ENCODE results near the gene ZNF341. TPM values are rescaled to one million over a fixed set of nuclear protein-coding genes. Genes with fewer than 3 reads are reported as not detected.

Gene ZNF341
- total and polyA plus RNA-seq, 2 of the 8 experiments (the other 6 are each of a cell fraction or from before 2014, with no cell fraction given) = 5.8 to 6.4 TPM

- WGBS, 2 experiments (ENCODE audit: extremely low coverage in 1 of 2, insufficient coverage in 1 of 2, insufficient read length in 1 of 2, insufficient replicate concordance in 2 of 2, low coverage in 1 of 2, low lambda C conversion rate in 2 of 2, missing lambda C conversion rate in 1 of 2) = 79% methylated on average over 5 of the region's 5 CpGs; no CpG with 5 or more reads in 1 of the 2 experiments
- H2BK20ac ChIP-seq (ENCODE audit: low read length) = no peak overlapping the region
- no peak overlapping the region for H3K56ac ChIP-seq (replicated peaks; ENCODE audit: insufficient read length, low read depth, low read length)
- no peak for FAIRE-seq
- H2AK5ac ChIP-seq (ENCODE audit: low read depth, low read length) = no peak overlapping the region
- H3K4me3 ChIP-seq (ENCODE audit: extremely low read depth in 1 of 4, insufficient read depth in 2 of 4, low read depth in 3 of 4, low read length in 4 of 4) = no peak overlapping the region
- H3K4me1 ChIP-seq (replicated peaks in 1 of 4; ENCODE audit: control insufficient read depth in 3 of 4, insufficient read depth in 4 of 4, low read length in 3 of 4) = peaks cover 3 to 8% (median 6%) of the 10 kb centered on the region in 4 experiments; a peak in 6 of 7 replicates
- no peak overlapping the region for H4K8ac ChIP-seq (ENCODE audit: extremely low read depth, insufficient read depth, low read length)
- no peak overlapping the region for H4K5ac ChIP-seq (ENCODE audit: insufficient read length, low read depth, low read length)
- H3K4ac ChIP-seq (replicated peaks; ENCODE audit: insufficient read length, low read depth, low read length) = no peak overlapping the region
- H3K27me3 ChIP-seq (replicated peaks in 1 of 4; ENCODE audit: control insufficient read depth in 3 of 4, extremely low read depth in 1 of 4, insufficient read depth in 3 of 4, low read length in 3 of 4) = 0 out of 7 replicates have a peak, but pooled peaks cover 0 to under 1% (median 0%) of the 10 kb centered on the region in 4 experiments
- TF ChIP-seq USF2 (IDR thresholded peaks at IDR 0.05; ENCODE audit: low read length) (no peak), HDAC6 (IDR thresholded peaks at IDR 0.05; ENCODE audit: low read depth, low read length) (no peak), TCF12 (IDR thresholded peaks at IDR 0.05; ENCODE audit: low read depth, low read length) (no peak), SP2 (IDR thresholded peaks at IDR 0.05; ENCODE audit: low read length) (no peak), RAD21 (IDR thresholded peaks at IDR 0.05 in 1 of 2, conservative IDR thresholded peaks at IDR 0.05 in 1 of 2; ENCODE audit: low read depth in 2 of 2, low read length in 2 of 2) (no peak), EGR1 (IDR thresholded peaks at IDR 0.05; ENCODE audit: borderline replicate concordance, low read depth, low read length) (no peak), POLR2AphosphoS5 (IDR thresholded peaks at IDR 0.05; ENCODE audit: low read depth, low read length) (no peak), SAP30 (IDR thresholded peaks at IDR 0.05; ENCODE audit: insufficient read depth, insufficient replicate concordance, low read length) (no peak), TBP (IDR thresholded peaks at IDR 0.05; ENCODE audit: low read depth, low read length) (no peak)
- TF ChIP-seq, protein P1, sequence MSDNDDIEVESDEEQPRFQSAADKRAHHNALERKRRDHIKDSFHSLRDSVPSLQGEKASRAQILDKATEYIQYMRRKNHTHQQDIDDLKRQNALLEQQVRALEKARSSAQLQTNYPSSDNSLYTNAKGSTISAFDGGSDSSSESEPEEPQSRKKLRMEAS (IDR thresholded peaks at IDR 0.05) = no peak
- TF ChIP-seq, protein P2, sequence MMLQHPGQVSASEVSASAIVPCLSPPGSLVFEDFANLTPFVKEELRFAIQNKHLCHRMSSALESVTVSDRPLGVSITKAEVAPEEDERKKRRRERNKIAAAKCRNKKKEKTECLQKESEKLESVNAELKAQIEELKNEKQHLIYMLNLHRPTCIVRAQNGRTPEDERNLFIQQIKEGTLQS (IDR thresholded peaks at IDR 0.05; ENCODE audit: insufficient read depth, low read depth, low read length) = no peak
- no peak overlapping the region for H4K91ac ChIP-seq (replicated peaks; ENCODE audit: insufficient read length, low read length)
- ChIA-PET POLR2A (ENCODE audit: partially characterized antibody) (no interaction called here), CTCF (ENCODE audit: partially characterized antibody) (interaction anchor here (1.1 to 1.2 kb wide), 3 partner anchors 15 to 259 kb away, joined by 3 to 4 read pairs (median 3); no protein-coding TSS in a partner anchor)
- H3K79me1 ChIP-seq (ENCODE audit: low read depth, low read length) = peaks cover 18% of the 10 kb centered on the region
- no peak overlapping the region for H3K23ac ChIP-seq (ENCODE audit: insufficient read length)
- no peak overlapping the region for H2BK120ac ChIP-seq (replicated peaks; ENCODE audit: low read depth, low read length)
- H2BK15ac ChIP-seq (ENCODE audit: low read length) = no peak overlapping the region
- H3K9me3 ChIP-seq (ENCODE audit: insufficient read depth in 2 of 2, low read depth in 1 of 2, low read length in 1 of 2) = no peaks in the 10 kb centered on the region
- peaks cover 17 to 38% of the 10 kb centered on the region in 2 experiments for H3K79me2 ChIP-seq (ENCODE audit: control insufficient read depth in 1 of 2, insufficient read depth in 2 of 2, low read length in 2 of 2)
- no peak overlapping the region for H3K14ac ChIP-seq (ENCODE audit: insufficient read length)
- no peak overlapping the region for H3K18ac ChIP-seq (ENCODE audit: extremely low read depth, low read length)
- H3K36me3 ChIP-seq (ENCODE audit: control insufficient read depth in 2 of 4, insufficient read depth in 4 of 4, low read length in 3 of 4) = peaks cover 0 to 2% (median 0%) of the 10 kb centered on the region in 4 experiments; a peak in 1 of 8 replicates
- no peak overlapping the region for H2BK5ac ChIP-seq (ENCODE audit: low read depth, low read length)
- H3K4me2 ChIP-seq (ENCODE audit: insufficient read depth in 1 of 2, low read depth in 2 of 2, low read length in 2 of 2) = no peak overlapping the region
- peaks cover 9% of the 10 kb centered on the region for H3K23me2 ChIP-seq (ENCODE audit: low read depth, low read length)
- no peak overlapping the region for H2BK12ac ChIP-seq (ENCODE audit: low read depth, low read length)
- H3K9ac ChIP-seq (replicated peaks in 1 of 4; ENCODE audit: extremely low read depth in 1 of 4, low read depth in 3 of 4, low read length in 3 of 4) = no peak overlapping the region
- H2AFZ ChIP-seq (ENCODE audit: low read length) = 0 out of 2 replicates have a peak overlapping the region, but pooled peaks have one; percentile 7
- peaks cover 9 to 14% of the 10 kb centered on the region in 2 experiments for H4K20me1 ChIP-seq (replicated peaks in 1 of 2; ENCODE audit: control insufficient read depth in 1 of 2, insufficient read depth in 2 of 2, low read length in 2 of 2)
- no peak for DNase-seq (ENCODE audit: low read depth in 1 of 2, low spot score in 2 of 2)
- H3K27ac ChIP-seq (ENCODE audit: low read depth, low read length) = no peak overlapping the region
These were observed 78.5 kb downstream of the ZNF341 start for GRCh38 chr20:33810259-33810658.

Measured in H1 (cell line).